Liver (tissue), 9 donors: ENCODE data around the gene PCTP. TPM values are rescaled to one million over a fixed set of nuclear protein-coding genes. Genes with fewer than 3 reads are reported as not detected.
A peak's percentile ranks its signal among the peaks of the same experiment; 100 is the strongest.

Experiments
- DNase-seq: peaks from one replicate; pipeline ENCODE4 v3.0.0-alpha.2; 2017; ENCODE audit warnings: low spot score
- H3K27ac ChIP-seq, 2 donors: one replicate each; pipeline ENCODE4 v1.7.0; 2013; ENCODE audit warnings: inconsistent platforms in 2 of 2, low read length in 2 of 2, control low read depth in 1 of 2, low read depth in 1 of 2, mild to moderate bottlenecking in 1 of 2
- H3K27me3 ChIP-seq, 4 donors: one replicate each; pipeline versions ENCODE4 v1.6.1 to v1.7.0; 2013; ENCODE audit warnings: low read length in 3 of 4, inconsistent platforms in 1 of 4, mild to moderate bottlenecking in 1 of 4, moderate library complexity in 1 of 4; ENCODE audit not compliant: control insufficient read depth in 4 of 4, insufficient read depth in 4 of 4
- H3K36me3 ChIP-seq, 4 donors: one replicate each; pipeline versions ENCODE4 v1.6.1 to v1.7.0; 2013; ENCODE audit warnings: low read length in 3 of 4, mild to moderate bottlenecking in 3 of 4, low read depth in 1 of 4, moderate library complexity in 1 of 4; ENCODE audit not compliant: control insufficient read depth in 4 of 4, insufficient read depth in 3 of 4
- H3K4me1 ChIP-seq, 4 donors: one replicate each; pipeline versions ENCODE4 v1.6.1 to v1.7.0; 2013; ENCODE audit warnings: low read length in 3 of 4, mild to moderate bottlenecking in 3 of 4, moderate library complexity in 1 of 4; ENCODE audit not compliant: control insufficient read depth in 4 of 4, insufficient read depth in 4 of 4
- H3K4me3 ChIP-seq, 3 donors: one replicate each; pipeline versions ENCODE4 v1.6.1 to v1.7.0; 2013; ENCODE audit warnings: low read length in 3 of 3, control low read depth in 1 of 3, low read depth in 1 of 3, mild to moderate bottlenecking in 1 of 3
- H3K9ac ChIP-seq, 2 donors: one replicate each; pipeline ENCODE4 v1.7.0; 2013; ENCODE audit warnings: low read length in 2 of 2, mild to moderate bottlenecking in 2 of 2, moderate library complexity in 2 of 2, control low read depth in 1 of 2, low read depth in 1 of 2
- H3K9me3 ChIP-seq, 4 donors: one replicate each; pipeline versions ENCODE4 v1.6.1 to v1.7.0; 2013; ENCODE audit warnings: low read length in 3 of 4; ENCODE audit not compliant: control insufficient read depth in 4 of 4
- ATF3 ChIP-seq: IDR thresholded peaks from 2 replicates; pipeline ENCODE4 v1.6.1; 2016; ENCODE audit warnings: antibody characterized with exemption
- CTCF ChIP-seq: fragments of 150-350 bp; IDR thresholded peaks from 2 replicates; pipeline ENCODE4 v1.5.1; 2017; ENCODE audit warnings: improper control_type of control experiment, low read depth, low read length; ENCODE audit not compliant: missing input control
- FOXA1 ChIP-seq: IDR thresholded peaks from 2 replicates; pipeline ENCODE4 v1.6.1; 2016; ENCODE audit warnings: antibody characterized with exemption
- FOXA2 ChIP-seq: IDR thresholded peaks from 2 replicates; pipeline ENCODE4 v1.6.1; 2016; ENCODE audit warnings: antibody characterized with exemption
- GABPA ChIP-seq, 2 donors: IDR thresholded peaks in 1 of 2; conservative IDR thresholded peaks in 1 of 2; 2 replicates each; pipeline ENCODE4 v1.6.1; 2016; ENCODE audit warnings: antibody characterized with exemption in 2 of 2, mild to moderate bottlenecking in 1 of 2, moderate library complexity in 1 of 2
- HNF4A ChIP-seq, 2 donors: conservative IDR thresholded peaks; 2 replicates each; pipeline ENCODE4 v1.6.1; 2016; ENCODE audit warnings: antibody characterized with exemption in 2 of 2, mild to moderate bottlenecking in 2 of 2
- JUND ChIP-seq, 2 donors: IDR thresholded peaks; 2 replicates each; pipeline ENCODE4 v1.6.1; 2016; ENCODE audit warnings: antibody characterized with exemption in 2 of 2
- NR2F2 ChIP-seq: IDR thresholded peaks from 2 replicates; pipeline ENCODE4 v1.6.1; 2016; ENCODE audit warnings: antibody characterized with exemption
- RAD21 ChIP-seq, 2 donors: IDR thresholded peaks; 2 replicates each; pipeline ENCODE4 v1.6.1; 2016; ENCODE audit warnings: antibody characterized with exemption in 2 of 2, mild to moderate bottlenecking in 2 of 2
- RXRA ChIP-seq, 2 donors: IDR thresholded peaks; 2 replicates each; pipeline ENCODE4 v1.6.1; 2017 to 2018; ENCODE audit warnings: antibody characterized with exemption in 2 of 2, mild to moderate bottlenecking in 1 of 2
- SP1 ChIP-seq: IDR thresholded peaks from 2 replicates; pipeline ENCODE4 v1.6.1; 2018; ENCODE audit warnings: antibody characterized with exemption, mild to moderate bottlenecking
- TAF1 ChIP-seq: conservative IDR thresholded peaks from 2 replicates; pipeline ENCODE4 v1.6.1; 2016; ENCODE audit warnings: antibody characterized with exemption, mild to moderate bottlenecking
- YY1 ChIP-seq: IDR thresholded peaks from 2 replicates; pipeline ENCODE4 v1.6.1; 2016; ENCODE audit warnings: antibody characterized with exemption, mild to moderate bottlenecking
- WGBS: extraction: QIAGEN DNeasy Blood & Tissue Kit; methylation state at CpG from one replicate; pipeline ENCODE4 v1.1.7; 2013; 5-methylcytosine and 5-hydroxymethylcytosine counted together
- polyA plus RNA-seq, 2 donors: library from polyadenylated mRNA; stranded (reverse) in 1 of 2; unstranded in 1 of 2; fragments of 200-250 nt in 1 of 2; fragments of >200 nt in 1 of 2; fragmentation: Nextera tagmentation in 1 of 2; extraction: Ambion mirVana in 1 of 2; gene quantifications; one replicate each; pipeline versions ENCODE4 v1.2.1 to v1.2.3, GENCODE V29; 2013 to 2015
- total RNA-seq, 2 donors: library from RNA; depleted of rRNA; stranded (reverse); fragments of >200 nt; gene quantifications; one replicate each; pipeline ENCODE4 v1.2.3, GENCODE V29; 2014
- TF ChIP-seq, protein P1 (sequence below): IDR thresholded peaks from 2 replicates; pipeline ENCODE4 v1.6.1; 2016; ENCODE audit warnings: antibody characterized with exemption
- donor health status: healthy.
- donor health status: healthy.
- donor health status: healthy.
- donor health status: healthy.
- donor health status: healthy.

PCTP gene
- total and polyA plus RNA-seq, 4 donors = 25.0 to 79.0 (median 55.8) TPM

GRCh38 chr17:55704401-55704800, 46.5 kb upstream of the PCTP start:
- H3K27ac ChIP-seq = peak overlapping the region; percentile 29 to 76
- WGBS = 22% methylated on average over 1 of the region's 1 CpG
- TF ChIP-seq RXRA (IDR thresholded peaks at IDR 0.05) = peak; percentile 24 to 43
- no peak for TF ChIP-seq GABPA (IDR thresholded peaks at IDR 0.05 in 1 of 2, conservative IDR thresholded peaks at IDR 0.05 in 1 of 2)
- TF ChIP-seq NR2F2 = no peak
- peak; percentile 70 for TF ChIP-seq FOXA2
- peak; percentile 29 for TF ChIP-seq SP1
- TF ChIP-seq RAD21 (IDR thresholded peaks at IDR 0.05) = peak in 1 of 2 donors; percentile 26
- TF ChIP-seq JUND (IDR thresholded peaks at IDR 0.05) = peak in 1 of 2 donors; percentile 50
- TF ChIP-seq, protein P1, sequence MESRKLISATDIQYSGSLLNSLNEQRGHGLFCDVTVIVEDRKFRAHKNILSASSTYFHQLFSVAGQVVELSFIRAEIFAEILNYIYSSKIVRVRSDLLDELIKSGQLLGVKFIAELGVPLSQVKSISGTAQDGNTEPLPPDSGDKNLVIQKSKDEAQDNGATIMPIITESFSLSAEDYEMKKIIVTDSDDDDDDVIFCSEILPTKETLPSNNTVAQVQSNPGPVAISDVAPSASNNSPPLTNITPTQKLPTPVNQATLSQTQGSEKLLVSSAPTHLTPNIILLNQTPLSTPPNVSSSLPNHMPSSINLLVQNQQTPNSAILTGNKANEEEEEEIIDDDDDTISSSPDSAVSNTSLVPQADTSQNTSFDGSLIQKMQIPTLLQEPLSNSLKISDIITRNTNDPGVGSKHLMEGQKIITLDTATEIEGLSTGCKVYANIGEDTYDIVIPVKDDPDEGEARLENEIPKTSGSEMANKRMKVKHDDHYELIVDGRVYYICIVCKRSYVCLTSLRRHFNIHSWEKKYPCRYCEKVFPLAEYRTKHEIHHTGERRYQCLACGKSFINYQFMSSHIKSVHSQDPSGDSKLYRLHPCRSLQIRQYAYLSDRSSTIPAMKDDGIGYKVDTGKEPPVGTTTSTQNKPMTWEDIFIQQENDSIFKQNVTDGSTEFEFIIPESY = no peak
- TF ChIP-seq HNF4A (conservative IDR thresholded peaks at IDR 0.05) = peak in 1 of 2 donors; percentile 45

DNA sequence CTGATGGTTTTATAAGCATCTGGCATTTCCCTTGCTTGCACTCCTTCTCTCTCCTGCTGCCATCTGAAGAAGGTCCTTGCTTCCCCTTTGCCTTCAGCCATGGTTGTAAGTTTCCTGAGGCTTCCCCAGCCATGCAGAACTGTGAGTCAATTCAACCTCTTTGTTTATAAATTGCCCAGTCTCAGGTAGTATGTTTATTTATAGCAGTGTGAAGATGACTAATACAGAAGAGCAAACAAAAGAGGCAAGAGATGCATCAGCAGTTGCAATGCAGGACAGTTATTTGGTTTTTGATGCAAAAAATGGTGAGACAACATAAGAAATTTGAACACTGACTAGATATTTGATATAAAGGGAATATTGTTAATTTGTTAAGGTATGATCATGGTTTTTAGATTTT, 45.0 kb upstream of the PCTP start:
- peak overlapping the region in 1 of 2 donors; percentile 8 for H3K27ac ChIP-seq
- H3K27me3 ChIP-seq = no peaks in the 10 kb centered on the region
- no peaks in the 10 kb centered on the region for H3K9me3 ChIP-seq
- H3K4me1 ChIP-seq = peaks cover 0 to 6% (median 4%) of the 10 kb centered on the region in 4 donors
- no peak overlapping the region for H3K4me3 ChIP-seq
- H3K9ac ChIP-seq = no peak overlapping the region
- no peaks in the 10 kb centered on the region for H3K36me3 ChIP-seq
- peak; percentile 79 for TF ChIP-seq FOXA2
- no peak for TF ChIP-seq CTCF
- TF ChIP-seq FOXA1 = no peak
- no peak for TF ChIP-seq GABPA (IDR thresholded peaks at IDR 0.05 in 1 of 2, conservative IDR thresholded peaks at IDR 0.05 in 1 of 2)
- peak; percentile 73 to 93 for TF ChIP-seq JUND (IDR thresholded peaks at IDR 0.05)
- TF ChIP-seq TAF1 = no peak
- TF ChIP-seq RXRA (IDR thresholded peaks at IDR 0.05) = peak in 1 of 2 donors; percentile 43
- peak; percentile 61 for TF ChIP-seq YY1
- peak in 1 of 2 donors; percentile 52 for TF ChIP-seq HNF4A (conservative IDR thresholded peaks at IDR 0.05)
- TF ChIP-seq ATF3 = peak; percentile 89
- peak in 1 of 2 donors; percentile 27 for TF ChIP-seq RAD21 (IDR thresholded peaks at IDR 0.05)
- DNase-seq = no peak

More at GRCh38 chr17:55704401-55704800, 46.5 kb upstream of the PCTP start:
- no peak for DNase-seq
- peak overlapping the region in 1 of 2 donors; percentile 28 for H3K9ac ChIP-seq
- no peaks in the 10 kb centered on the region for H3K27me3 ChIP-seq
- H3K4me3 ChIP-seq = no peak overlapping the region
- H3K4me1 ChIP-seq = peaks cover 0 to 6% (median 4%) of the 10 kb centered on the region in 4 donors
- H3K36me3 ChIP-seq = no peaks in the 10 kb centered on the region
- no peaks in the 10 kb centered on the region for H3K9me3 ChIP-seq
